Sigmoid colon (tissue), 4 donors: ENCODE results near the gene SLC10A1.

ENCODE experiments used
- CTCF ChIP-seq, 4 experiments: fragments of 450-650 bp in 3 of 4; fragments of 200-600 bp in 1 of 4; IDR thresholded peaks; one replicate each; pipeline ENCODE4 v1.5.1; 2016 to 2019; ENCODE audit warnings: antibody characterized with exemption in 4 of 4, mild to moderate bottlenecking in 3 of 4, moderate library complexity in 2 of 4
- POLR2A ChIP-seq, 2 donors: fragments of 450-650 bp; IDR thresholded peaks; one replicate each; pipeline ENCODE4 v1.6.1; 2016; ENCODE audit warnings: antibody characterized with exemption in 2 of 2, mild to moderate bottlenecking in 2 of 2, moderate library complexity in 2 of 2
- POLR2AphosphoS5 ChIP-seq, 4 donors: sonication (generic); formaldehyde crosslinking; IDR thresholded peaks; one replicate each; pipeline ENCODE4 v1.6.1; 2017; ENCODE audit warnings: antibody characterized with exemption in 4 of 4

- TF ChIP-seq POLR2AphosphoS5 (IDR thresholded peaks at IDR 0.05): no peak
- no peak for TF ChIP-seq POLR2A (IDR thresholded peaks at IDR 0.05)
- TF ChIP-seq CTCF (IDR thresholded peaks at IDR 0.05): no peak
Measured at GRCh38 chr14:69794791-69795190, 2.2 kb downstream of the SLC10A1 start.
